GM12873 (cell line): Measurements from ENCODE around the gene SSTR5.

Experiments
- TF ChIP-seq, protein P1 (sequence below): IDR thresholded peaks from 2 replicates; pipeline ENCODE4 v1.5.1; 2012; ENCODE audit warnings: low read depth, mild to moderate bottlenecking, moderate library complexity, low read length, control low read depth; ENCODE audit not compliant: insufficient read depth; ENCODE audit errors: missing control alignments

The SSTR5 gene

DNA sequence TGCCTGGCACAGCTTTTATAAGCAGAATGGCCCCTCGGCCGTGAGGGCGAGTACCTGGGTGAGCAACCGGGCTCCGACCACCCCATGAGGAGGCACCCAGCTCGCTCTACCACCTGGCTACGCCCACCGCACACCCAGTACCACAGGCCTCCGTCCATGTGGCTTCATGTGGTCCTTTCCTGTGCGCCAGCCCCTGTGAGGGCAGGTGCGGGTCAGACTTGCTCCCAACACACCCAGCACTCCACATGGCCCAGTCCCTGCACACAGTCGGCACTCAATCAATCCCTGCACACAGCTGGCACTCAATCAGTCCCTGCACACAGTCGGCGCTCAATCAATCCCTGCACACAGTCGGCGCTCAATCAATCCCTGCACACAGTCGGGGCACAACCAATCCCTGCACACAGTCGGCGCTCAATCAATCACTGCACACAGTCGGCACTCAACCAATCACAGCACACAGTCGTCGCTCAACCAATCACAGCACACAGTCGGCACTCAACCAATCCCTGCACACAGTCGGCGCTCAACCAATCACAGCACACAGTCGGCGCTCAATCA lies 19.5 kb downstream of the SSTR5 start:
- TF ChIP-seq, protein P1, sequence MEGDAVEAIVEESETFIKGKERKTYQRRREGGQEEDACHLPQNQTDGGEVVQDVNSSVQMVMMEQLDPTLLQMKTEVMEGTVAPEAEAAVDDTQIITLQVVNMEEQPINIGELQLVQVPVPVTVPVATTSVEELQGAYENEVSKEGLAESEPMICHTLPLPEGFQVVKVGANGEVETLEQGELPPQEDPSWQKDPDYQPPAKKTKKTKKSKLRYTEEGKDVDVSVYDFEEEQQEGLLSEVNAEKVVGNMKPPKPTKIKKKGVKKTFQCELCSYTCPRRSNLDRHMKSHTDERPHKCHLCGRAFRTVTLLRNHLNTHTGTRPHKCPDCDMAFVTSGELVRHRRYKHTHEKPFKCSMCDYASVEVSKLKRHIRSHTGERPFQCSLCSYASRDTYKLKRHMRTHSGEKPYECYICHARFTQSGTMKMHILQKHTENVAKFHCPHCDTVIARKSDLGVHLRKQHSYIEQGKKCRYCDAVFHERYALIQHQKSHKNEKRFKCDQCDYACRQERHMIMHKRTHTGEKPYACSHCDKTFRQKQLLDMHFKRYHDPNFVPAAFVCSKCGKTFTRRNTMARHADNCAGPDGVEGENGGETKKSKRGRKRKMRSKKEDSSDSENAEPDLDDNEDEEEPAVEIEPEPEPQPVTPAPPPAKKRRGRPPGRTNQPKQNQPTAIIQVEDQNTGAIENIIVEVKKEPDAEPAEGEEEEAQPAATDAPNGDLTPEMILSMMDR, result no peak

DNA sequence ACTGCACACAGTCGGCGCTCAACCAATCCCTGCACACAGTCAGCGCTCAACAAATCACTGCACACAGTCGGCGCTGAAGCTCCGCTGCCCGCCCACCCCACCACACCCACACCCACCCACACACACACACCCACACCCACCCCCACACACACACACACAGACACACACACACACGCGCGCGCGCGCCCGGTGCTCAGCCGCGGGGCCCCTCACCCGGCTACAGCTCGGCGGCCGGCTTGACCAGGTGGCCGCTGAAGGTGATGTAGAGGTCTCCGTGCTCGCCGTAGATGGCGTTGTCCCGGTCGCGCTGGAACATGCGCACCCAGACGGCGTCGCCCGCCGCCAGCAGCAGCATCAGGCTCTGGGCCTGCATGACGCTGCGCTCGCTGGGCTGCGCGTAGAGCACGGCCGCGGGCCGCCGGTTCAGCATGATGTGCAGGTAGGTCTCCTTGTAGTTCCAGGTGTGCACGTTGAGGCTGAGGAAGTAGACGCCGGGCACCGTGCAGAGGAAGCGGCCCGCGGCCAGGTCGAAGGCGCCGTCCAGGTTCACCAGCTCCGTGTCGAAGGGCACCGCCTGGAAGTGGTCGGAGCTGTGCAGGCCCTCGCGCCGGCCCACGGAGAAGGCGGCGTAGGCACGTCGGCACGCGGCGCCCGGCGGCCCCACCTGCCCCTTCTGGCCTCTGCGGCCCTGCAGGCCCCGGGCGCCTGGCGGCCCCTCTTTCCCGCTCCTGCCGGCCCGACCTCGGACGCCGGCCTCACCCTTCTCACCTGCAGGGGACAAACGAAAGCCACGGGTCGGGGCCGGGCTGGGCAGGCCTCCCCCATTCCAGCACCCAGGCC lies 21.0 kb downstream of the SSTR5 start:
- TF ChIP-seq, protein P1, result no peak

DNA sequence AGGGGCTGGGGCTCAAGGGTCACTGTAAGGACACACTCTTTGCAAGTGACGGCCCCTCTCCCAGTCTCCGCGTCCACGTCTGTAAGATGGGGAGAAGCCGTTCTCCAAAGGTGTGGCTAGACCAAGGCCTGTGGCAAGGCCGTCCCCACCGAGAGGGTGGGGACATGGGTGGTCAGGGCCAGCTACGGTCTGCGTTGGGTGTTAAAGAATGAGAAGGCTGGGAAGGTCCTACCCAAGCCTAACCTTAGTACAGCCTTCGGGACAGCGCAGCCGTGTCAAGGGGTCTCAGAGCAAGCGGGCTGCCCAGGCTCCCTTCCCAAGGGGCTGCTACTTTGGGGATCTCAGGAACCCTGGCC lies 21.6 kb downstream of the SSTR5 start:
- TF ChIP-seq, protein P1, result no peak

DNA sequence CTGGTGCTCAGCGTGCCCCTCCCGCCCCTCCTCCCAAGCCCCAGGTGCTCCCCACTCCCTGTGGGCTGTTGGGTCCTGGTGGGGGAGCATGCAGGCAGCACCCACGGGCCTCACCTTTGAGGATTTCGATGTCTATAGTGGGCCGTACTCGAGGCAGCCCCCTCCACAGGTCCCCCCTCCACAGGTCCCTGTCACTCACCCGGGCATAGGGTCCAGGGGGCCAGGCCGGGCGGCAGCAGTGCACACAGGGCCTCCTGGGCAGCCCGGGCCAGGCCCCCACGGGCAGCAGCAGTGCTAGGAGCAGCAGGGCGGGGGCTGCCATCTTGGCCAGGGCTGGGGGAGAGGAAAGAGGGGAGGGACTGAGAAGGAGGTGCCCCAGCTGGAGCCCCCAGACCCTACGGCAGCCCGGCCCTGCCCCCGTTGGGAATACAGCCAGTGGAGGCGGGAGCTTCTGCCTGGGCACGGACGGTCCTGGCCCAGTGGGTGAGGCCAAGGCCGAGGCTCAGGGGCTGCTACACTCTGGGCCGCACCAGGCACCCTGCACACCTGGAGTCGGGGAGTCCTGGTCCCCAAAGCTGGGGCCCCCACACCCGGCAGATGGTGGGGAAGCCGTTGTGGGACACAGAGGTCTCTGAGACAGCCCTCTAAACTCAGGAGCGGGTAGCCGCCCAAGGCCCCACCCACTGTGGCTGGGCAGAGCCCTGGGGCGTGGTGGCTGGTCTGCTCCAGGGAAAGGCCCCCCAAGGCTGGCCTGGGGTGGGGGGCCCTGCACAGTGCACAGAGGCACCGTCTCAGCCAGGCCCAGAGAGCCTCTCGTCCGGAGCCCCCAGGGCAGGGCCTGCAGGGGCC lies 22.3 kb downstream of the SSTR5 start:
- TF ChIP-seq, protein P1, result no peak

DNA sequence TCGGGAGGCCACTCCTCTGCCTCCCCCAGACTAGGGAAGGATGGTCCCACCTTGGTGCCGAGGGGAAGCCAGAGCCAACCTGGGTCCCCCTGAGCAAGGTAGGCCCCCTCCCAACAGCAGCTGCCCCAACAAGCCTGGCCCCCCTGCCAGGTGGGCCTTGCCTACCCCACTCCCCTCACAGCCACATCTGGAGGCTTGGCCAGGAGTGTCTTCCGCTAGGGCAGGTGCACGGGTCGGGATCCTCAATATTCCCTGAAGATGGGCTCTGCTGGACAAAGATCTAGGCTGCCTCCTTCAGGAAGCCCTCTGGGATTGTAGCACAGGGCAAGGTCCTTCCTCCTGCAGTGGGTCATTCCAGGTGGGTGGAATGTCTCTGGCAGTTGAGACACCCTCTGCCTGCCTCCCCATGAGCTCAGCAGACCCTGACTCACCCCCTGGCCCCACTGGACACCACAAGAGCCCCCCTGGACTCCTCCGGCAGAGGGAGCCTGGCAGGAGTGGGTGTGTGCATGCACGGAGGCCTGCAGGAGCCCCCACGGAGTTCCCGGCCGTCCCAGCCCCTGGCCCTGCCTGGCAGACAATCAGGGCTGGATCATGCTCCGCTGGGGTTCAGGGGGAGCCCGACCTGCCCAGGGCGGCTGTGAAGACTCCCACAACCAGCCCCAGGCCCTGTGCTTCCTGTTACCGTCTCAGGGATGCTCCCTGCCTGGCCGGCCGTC lies 23.1 kb downstream of the SSTR5 start:
- TF ChIP-seq, protein P1, result no peak

DNA sequence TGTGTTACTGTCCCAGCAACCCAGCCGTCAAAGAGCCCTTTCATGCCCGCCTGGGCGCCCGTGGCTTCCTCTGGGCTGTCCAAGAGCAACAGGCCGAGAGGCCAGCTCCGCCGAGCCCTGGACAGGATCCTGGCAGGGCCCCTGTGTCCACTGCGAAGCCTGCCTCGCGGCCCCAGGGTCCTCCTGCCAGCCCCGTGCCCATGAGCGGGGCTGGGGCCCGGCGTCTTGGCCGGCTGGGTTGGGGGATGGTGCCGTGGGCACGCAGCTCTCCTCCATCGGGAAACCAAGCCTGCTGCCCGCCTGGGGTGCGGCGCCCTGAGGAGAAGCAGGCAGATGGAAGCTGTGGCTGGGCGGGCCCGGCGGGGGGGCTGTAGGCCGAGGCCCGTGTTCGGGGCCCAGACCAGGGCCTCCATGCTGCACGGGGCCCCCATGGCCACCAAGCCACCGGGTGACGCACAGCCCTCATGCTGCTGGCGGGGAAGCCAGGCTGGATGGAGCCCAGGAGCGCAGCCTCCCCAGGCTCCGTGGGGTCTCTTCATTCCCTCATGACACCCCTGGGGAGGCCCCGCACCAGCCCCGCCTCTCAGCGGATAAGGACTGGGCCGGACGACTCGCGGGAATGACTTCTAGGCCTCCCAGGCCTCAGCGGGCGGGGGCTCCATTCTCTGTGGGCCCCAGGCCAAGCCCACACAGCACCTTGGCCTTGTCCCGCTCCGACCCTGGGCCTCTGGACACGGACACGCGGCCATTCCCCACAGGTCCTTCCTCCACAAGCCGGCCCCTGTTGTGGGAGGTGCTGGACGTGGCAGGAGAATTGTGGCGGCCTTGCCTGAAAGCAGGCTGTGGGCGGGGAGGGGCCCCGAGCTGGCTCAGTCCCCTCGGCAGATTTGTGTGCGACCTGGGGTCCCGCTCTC lies 23.9 kb downstream of the SSTR5 start, which contains the start of gene C1QTNF8:
C1QTNF8 (minus strand) TSS at position 76 of the 914 bp plus-strand sequence. CDS start 1,322 bp downstream, outside the sequence.
- TF ChIP-seq, protein P1, result no peak
